IPS DF 4.7 (cell line): ENCODE data around the gene PEX10.

Source experiments
- DNase-seq: peaks from one replicate; pipeline ENCODE4 v3.0.0-alpha.2; 2013; ENCODE audit warnings: low spot score; ENCODE audit errors: extremely low read depth

PEX10 gene

DNA sequence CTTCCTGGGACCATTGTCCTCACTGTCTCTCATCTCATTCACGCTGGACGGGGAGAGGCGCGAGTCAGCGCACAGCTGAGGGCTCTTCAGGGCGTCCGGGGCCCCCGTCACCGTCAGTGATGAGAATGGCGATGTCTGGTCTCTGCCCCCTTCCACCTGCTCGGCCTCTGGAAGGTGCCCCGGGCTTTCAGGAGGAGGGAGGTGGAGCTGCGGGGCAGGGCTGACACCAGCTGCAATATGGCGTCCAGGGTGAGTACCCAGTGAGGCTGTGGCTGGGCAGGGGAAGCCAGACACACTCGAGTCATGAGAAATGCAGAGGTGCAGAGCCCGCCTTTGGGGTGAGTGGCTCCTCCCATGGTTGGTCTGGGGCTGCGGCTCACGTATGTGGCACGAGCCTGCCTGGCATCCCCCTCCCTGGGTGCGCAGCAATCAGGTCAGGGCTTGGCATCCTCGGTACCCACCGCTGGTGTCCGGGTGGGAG, 36.1 kb downstream of the PEX10 start:
- no peak for DNase-seq

DNA sequence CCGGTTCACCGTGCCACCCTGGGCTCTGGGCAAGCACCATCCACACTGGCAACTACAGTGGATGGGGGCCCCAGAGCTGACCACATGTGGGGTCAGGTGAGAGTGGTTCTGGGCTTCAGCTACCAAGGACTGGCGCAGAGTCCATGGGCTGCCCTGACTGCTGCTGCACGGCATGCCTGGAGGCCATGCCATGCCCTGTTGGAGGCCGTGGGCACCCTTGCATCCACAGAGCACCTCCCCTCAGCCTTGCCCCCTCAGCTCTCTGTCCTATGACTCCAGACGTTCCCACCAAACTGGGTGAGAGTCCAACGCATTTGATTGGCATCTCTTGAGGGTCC, 36.5 kb downstream of the PEX10 start:
- no peak for DNase-seq

DNA sequence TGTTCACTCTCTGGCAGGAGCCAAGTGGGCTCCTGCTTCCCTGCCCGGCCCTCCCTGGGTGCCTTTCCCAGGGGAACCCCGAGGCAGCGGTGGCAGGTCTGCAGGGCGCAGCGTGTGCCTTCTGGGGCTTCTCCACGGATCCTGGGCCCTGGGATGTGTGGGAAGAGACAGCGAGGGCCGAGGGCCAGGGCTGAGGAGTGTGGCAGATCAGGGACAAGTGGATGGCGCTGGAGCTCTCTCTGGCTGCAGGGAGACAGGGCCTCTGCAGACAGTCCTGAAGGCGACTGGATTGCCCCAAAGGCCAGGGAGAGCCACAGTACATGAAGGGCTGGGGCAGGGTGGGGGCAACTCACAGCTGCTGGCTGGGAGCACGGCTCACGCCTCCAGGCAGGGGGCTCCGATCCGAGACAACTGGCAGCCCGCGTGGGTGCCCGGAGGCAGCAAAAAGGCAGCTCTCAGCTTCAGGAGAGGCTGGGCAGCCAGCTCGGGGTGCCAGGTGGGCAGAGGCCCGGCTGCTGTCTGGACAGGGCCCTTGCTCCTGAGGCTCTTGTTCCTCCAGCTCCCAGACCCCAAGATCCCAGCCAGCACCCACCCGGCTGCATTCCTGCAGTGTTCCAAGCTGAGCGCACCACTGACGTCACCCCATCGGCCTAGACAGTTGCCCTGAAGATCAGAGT, 37.0 kb downstream of the PEX10 start:
- no peak for DNase-seq

DNA sequence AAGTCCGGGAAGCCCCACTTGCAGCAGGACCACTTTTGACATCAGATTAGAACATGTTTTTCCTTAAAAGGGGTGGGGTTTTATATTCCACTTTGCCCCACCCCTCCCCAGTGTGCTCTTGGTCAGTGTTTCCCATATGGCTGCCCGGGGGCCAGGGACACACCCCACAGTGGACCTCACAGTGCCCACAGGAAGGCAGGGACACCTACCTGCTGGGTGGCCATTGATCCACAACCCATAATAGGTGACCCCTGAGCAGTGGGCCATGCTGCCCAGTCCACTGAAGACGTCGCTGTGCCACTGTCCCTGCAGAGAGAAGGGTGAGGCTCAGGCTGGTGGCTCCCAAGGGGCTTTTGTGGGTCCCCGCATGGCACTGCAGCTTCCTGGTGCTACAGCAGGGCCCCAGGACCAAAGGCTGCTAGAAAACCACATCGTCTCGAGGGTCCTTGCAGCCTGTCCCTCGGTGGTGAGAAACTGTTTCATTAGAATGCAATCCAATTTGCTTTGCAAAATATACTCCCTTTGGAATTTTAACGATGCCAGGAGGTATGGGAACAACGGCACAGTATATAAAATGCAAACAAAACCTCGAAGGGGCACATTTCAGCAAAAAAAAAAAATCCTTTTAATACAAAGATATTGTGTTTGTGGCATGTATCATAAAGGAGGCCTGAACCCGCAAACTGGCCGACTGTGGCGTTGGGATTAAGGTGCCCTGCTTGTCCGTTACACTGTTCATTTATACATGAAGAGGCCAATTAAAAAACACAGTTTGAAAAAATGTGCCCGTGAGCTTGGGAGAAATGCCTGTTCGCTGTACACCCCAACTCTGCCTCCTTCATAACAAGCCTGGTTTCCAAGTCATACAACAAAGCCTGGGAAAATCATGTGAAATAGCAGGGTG, 37.9 kb downstream of the PEX10 start:
- DNase-seq, result no peak

DNA sequence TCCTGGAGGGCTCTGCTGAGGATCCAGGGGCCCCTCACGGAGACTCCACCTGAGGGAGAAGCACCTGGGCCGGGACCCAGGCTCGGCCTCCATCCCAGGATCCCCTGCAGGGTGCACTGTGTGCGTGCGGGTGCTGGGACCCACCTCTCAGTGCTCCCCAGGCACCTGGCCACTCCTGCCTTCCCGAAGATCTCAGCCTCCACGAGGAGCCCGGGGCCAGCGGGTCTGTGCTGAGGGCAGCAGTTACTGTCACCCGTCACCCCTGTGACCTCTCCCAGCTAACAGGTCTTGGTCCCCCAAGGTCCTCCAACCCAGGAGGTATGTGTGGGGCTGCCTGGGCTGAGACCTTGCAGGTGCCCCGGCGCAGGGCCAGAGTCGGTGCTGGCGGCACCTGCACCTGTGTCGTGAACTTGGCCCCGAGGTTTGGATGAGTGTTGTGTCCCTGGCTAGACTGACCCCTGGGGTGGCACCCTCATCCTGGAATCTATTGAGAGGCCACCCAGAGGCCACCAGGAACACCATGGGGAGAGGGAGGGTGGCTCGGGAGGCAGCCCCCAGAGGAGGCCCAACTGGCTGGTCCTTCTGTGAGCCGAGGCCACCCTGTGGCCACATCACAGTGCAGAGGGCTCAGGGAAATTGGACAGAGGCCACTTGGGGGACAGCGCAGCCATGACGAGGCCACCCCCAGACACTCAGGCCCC, 38.7 kb downstream of the PEX10 start:
- DNase-seq, result no peak

DNA sequence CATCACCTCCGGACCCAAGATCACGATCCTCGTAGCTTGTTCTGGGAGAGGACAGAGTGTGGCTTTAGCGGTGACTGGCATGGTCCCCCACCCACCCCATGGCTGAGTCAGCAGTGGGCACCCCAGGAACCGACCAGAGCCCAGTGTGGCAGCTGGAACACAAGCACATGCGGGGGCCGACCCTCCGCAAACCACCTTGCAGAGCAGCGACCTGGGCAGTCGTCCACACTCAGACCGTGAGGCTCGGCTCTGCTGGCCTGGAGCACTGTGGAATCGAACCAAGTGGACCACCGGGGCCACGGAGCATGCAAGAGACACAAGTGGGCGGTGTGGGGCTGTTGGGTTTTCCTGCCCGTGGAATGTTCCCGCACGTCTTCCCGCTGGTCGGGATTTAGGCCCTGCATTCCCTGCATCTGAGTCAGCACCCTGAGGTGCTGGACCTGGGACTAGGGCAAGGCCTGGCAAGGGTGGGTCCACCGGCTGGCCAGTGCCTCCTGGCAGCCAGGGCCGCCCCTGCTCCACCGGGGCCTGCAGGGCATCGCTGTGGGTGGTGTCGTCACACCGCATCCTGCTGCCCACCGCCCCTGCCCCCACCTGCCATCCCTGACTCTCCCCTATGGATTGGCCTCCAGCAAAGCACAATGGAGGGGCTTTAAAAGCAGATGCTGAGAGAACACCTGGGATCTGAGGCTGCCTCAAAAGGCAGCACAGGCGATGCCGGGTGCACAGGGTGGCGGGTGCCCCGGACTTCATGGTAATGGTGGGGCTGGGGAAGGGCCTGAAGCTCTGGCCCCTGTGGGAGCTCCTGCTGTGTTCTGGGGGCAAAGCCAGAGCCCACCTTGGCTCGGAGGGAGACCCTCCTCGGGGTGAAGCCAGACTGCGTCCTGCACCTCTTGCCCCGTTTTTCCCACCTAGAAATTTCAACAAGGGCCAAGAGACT, 39.5 kb downstream of the PEX10 start:
- DNase-seq, result no peak

DNA sequence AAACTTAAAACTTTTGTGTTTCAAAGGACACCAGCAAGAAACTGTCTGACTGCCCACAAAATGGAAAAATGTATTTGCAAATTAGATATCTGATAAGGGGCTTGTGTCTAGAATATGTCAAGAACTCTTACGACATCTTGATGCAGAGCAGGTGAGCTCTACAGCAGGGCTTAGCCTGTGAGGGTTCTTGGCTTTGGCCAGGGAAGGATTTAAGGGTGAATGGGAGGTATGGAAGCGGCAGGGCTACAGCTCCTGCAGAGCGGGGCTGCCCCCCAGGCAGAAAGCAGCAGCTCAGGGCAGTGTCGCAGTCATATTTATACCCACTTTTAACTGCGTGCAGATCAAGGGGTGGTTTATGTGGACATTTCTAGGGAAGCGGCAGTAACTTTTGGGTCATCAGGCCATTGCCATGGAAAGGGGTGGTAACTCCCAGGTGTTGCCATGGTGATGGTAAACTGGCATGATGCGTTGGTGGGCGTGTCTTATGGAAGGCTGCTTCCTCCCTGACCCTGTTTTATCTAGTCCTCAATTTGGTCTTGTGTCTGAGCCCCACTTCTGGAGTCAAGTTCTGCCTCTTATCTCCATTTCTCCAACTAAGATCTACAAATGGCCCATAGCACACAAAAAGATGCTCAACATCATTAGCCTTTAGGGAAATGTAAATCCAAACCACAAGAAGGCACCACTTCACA, 44.2 kb downstream of the PEX10 start:
- DNase-seq, result no peak

DNA sequence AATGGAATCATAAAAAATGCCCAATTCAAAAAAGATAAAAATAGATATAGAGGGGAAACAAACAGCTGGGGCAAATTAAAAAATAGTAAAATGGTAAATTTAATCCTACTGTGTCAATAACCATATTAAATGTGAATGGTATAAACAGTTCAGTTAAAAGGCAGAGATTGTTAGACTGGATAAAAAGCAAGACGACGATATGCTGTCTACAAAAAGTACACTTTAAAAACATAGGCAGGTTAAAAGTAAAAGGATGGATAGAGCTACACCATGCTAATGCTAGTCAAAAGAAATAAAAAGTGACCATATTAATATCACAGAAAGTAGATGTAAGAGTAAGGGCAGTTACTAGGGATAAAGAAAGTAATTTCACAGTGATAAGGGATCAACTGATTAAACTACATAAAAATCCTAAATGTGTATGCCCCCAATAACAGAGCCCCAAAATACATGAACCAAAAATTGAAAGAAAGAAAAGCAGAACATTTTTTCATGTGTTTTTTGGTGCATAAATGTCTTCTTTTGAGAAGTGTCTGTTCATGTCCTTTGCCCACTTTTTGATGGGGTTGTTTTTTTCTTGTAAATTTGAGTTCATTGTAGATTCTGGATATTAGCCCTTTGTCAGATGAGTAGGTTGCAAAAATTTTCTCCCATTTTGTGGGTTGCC, 48.4 kb downstream of the PEX10 start:
- DNase-seq, result no peak

DNA sequence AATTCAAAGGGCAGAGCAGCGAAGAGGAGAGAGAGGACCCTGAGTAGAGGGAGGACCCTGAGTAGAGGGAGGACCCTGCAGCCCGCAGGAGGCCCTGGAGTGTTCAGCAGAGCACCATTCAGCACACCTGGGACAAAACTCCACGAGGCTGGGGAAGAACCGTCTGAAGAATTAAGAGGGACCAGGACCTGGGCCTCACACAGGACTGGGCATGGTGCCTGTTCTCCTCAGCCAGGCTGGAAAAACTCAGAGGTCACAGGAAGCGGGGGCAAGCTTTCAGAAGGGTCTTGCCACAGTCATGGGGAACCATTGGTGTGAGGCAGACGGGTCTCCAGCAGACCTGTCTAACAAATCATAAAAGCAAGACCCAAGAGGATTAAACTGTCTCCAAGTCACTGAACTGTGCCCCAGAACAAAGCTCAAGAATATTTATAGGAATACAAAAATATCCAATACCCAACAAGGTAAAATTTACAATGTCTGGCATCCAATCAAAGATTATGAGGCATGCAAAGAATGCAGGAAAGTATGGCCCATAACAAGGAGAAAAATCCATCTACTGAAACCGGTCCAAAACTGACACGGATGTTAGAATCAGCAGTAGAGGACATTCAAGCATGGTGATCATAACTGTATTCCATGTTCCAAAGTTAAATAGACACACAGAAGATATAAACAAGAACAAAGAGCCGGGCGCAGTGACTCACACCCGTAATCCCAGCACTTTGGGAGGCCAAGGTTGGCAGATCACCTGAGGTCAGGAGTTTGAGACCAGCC, 51.6 kb downstream of the PEX10 start:
- DNase-seq, result no peak

DNA sequence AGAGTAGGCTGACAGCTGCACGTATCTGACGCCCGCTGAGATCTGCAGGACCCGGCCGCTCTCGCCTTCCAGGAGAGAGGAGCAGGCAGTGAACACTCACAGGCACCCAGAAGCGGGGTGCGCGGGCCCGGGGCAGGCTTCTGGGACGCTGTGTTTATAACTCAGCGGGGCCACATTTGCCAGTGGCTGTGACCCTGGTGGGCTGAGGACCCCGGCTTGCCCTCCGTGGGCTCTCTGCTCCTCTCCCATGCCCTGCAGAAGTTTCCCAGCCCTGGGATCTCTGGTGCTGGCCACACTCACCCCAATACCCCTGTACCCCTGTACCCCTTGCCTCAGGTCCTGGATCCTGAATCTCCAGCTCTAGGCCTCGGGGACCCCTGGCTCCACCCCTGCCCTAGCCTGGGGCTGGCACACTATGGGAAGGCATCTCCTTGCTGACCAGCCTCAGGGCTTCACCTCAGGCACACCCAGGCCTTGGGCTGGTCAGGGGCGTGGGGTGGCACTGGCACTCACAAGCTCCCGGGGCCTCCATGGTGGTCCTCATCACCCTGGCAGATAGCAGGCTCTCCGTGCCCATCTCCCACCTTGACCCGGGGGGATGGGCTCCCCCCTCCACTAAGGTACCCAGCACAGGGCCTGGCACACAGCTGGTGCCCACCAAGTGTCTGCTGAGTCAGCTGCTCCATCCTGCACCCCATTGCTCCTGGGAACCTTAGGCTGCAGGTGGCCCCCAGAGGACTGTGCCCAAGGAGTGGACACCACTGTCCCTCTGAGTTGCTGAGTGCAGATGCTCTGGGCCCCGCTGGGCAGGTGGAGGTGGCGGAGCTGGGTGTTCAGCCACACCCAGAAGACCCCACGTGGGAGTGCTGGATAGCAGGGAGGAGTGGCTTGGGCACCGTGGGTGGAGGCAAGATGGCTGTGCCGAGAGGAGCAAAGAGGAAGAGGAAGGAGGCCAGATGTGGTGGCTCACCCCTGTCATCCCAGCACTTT, 53.4 kb downstream of the PEX10 start:
- DNase-seq, result no peak

DNA sequence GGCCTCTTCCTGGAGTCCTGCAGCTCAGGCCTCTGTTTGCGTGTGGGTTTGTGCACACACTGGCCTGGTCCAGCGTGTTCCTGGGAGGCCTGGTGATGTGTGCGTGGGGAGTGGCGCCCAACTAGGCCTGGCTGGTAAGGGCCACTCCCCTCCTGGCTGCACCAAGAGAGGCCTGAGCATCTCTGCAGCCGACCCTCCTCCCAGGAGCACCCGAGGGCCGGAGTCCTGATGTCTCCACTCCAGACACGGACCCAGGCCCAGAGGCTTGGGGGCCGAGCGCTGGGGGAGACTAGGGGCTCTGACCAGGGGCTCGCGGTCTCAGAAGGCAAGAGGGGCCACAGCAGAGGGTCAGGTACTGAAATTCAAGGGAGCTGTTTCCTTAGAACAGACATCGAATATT, 54.3 kb downstream of the PEX10 start:
- no peak for DNase-seq

DNA sequence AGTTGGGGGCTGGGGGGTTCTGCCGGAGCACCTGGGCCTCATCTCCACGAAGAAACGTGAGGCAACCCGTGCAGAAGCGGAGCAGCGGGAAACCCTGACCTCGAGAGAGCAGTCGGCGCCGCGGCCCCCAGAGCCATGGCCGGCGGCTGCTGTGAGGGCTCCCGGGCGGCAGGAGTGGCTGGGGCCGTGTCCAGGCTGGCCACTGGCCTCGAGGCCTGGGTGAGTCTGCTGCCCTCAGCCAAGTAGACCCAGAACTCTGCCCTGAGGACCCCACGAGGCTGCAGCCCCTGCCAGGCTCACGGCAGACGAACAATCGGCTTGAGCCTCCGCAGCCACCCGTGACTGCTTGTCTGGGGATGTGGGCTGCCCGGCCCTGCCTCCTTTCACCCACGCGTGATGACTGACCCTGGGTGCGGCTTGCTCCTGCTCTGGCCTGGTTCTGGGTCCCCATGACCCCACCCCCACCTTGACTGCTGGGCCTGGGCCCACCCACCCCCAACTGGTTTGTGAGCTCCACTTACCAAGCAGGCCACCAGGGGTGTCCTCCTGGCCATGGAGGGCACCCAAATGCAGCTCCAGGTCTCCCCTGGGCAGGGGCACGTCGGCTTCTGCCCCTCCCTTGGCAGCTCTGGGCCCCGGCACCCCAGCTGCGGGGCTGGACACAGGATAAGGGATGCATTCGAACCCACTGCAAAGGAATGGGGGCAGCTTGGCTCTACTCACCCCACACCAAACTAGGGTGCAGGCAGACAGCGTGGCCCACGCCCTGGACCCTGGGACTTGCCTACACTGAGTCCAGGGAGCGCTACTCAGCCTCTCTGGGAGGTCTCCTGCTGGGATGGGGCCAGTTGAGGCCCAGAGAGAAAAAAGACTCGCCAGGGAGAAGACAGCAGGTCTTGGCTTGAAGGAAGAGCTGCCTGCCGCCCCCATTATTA, 55.2 kb downstream of the PEX10 start:
- DNase-seq, result no peak

DNA sequence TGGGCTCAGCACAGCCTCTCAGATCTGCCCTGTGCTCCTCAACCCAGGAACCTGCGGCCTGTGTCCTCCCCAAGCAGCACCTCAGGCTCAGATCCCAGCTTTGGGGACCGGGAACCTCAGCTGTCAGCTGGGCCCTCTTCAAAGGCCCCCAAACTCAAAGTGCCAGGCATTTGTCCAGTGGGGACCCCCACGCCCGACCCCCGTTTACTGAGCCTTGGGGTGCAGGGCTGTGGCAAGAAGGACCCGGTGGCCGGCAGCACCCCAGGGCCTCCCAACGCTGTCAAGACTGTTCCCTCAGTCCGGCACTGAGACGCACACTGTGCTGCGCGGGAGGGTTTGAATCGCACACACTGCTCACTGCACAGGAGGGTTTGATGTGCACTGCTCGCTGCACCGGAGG, 56.0 kb downstream of the PEX10 start:
- no peak for DNase-seq

DNA sequence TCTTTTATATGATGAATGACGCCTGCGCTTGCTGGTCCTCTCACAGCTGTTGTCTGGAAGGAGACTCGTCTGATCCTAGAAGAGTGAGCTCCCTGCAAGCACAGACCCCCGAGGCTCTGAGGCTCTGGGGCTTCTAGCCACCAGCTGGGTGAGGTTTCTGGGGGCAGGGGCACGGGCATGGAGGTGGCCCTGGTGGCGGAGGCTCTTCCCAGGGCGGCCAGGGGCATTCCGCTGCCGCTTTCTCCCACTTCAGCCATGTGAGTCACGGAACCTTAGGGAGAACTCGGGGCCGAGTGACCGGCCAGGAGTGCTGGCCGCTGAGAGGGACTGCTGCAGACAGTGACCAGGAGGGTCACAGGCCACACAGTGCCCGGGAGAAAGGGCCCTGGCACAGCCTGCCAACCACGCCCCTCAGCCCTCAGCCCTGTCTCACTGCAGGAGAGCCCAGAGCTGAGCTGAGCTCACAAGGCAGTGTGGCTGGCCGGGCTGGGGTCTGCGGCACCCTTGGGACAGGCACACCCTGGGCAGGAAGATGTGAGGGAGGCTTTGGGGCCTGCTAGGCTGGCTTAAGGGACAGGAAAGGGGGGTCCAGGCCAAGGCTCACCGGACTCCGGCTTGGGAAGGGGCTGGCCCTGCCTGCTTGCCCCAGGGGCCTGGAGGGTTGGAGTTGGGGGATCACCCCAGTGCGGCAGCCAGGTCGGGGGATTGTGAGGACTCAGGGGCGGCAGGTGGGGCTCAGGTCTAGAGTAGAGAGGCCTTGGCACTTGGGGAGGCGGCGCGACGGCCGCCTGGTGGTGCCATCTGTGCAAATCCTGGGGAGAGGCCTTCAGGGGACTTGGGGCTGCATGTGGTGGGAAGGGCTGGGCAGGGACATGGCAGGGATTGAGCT, 56.7 kb downstream of the PEX10 start:
- no peak for DNase-seq

DNA sequence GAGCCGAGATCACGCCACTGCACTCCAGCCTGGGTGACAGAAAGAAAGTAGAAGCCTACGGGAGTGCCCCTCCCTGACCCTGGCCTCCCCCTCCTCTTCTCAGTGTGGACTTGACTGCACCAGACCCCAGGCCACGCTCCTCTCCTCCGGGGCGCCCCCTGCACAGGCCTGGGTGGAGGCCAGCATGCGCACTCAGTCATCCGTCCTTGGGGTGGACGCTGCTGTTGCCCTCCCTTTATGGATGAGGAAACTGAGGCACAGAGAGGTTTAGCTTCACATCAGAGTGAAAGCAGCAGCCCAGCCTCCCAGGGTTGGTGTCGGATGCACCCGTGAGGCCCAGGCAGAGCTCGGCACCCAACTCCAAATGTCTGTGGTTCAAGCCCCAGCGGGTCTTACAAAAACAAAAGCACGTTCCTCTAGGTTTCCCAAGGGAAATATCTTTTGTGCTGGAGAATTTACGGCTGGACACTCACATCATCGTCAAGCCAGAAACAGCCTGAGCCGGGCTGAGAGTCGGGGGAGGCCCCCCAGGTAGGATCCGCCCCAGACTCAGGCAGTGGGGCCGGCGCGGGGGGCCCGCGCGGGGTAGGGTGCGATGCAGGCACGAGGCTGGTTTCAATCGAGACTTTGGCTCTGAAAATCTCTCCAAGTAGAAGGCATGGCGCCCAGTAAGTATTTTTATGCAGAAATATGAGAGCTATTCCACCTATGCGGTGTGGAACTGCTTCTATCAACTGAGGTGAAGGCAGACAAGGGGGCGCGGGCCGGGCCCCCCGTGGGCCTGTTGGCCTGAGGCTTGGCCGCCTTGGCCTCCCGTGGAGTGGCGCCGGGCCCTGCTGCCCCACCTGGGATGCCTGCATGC, 57.6 kb downstream of the PEX10 start:
- no peak for DNase-seq
